Activated CD4-positive, alpha-beta T cell treated with anti-CD3 and anti-CD28 coated beads, Interleukin-2, Interleukin-6, amounts not matched to agents 100 ng/mL and 50 ng/mL, durations not matched to agents 16 hours and 8 hours (primary cell): ENCODE results near the gene UPF3A.
"Not testable (repeated sequence)": the region's sequence is repeated elsewhere in the genome, so short reads cannot be mapped to it uniquely, and the experiment has no call there.

Experiments
- DNase-seq: peaks from one replicate; pipeline ENCODE4 v3.0.0-alpha.2; 2020

UPF3A gene

DNA sequence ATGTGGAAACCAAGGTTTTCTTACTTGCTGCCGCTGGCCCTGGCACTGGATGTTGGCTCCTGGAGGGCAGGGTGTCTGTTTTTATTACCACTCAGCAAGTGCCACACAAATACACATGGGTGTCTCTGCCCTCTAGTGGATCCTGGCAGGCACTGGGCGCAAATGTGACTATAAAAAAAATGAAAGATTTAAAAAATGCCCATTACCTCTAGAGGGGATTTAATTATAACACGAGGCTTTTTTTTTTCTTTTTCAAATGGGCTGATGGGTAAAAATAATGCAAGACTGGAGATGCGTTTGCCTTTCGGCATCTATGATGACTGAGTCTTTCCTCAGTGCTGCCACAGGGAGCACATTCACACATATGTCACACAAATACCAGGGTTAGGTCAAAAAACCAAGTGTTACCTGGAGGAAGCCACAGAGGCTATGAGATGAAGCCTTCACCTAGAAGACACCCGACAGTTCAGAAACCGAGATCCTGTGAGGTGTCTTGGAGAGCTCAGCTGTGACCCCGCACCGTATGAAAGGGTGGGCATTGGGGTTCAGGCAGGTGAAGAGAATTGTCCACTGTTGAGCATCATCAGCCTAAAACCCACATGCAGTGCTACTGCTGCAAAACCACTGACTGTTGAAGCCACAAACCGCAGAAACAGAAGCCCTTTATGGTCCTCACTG lies 58.6 kb downstream of the UPF3A start:
- peak; percentile 69 for DNase-seq

DNA sequence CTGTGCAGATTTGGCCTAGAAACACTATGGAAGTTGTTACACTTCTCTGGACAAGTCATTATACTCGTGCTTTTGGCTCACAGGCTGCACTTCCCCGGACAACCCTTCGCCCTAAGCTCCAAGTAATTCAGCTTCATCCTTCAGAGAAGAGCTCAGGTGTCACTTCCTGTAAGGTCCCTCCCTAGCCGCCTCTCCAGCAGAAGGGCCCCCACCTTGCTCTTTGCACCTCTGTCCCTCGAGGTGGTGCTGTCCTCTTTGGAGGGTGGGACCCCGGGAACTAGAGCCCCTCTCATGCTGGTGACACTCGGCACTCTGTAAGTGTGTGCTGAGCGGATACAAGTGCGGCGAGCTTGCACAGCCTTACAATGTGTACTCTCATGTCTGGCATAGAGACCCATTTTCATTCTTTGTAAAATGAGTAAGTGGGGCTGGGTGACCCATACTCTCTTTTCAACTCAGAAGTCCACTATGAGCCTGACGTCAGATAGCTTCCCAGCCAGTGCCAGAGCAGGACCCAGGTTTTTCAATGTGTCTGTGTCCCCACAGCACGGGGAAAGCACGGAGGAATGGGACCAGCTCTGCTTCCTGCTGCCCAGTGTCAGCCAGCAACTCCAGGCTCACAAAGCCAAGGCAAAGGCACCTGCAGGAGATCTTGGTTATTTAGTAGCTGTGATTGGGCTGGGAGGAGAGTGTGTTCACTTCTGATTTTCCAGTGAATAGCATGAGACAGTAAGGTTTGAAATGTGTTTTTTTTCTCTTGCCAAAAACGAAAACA lies 59.8 kb downstream of the UPF3A start:
- no peak for DNase-seq

DNA sequence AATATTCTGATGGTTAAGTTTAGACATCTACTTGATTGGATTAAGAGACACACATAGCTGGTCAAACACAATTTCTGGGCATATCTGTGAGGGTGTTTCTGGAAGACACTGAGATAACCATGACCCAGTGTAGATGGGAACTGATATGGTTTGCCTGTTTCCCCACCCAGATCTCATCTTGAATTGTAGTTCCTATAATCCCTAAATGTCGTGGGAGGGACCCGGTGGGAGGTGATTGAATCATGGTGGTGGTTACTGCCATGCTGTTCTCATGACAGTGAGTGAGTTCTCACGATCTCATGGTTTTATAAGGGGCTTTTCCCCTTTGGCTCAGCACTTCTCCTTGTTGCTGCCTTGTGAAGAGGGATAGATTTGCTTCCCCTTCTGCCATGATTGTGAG lies 65.9 kb downstream of the UPF3A start:
- not testable (repeated sequence) for DNase-seq

DNA sequence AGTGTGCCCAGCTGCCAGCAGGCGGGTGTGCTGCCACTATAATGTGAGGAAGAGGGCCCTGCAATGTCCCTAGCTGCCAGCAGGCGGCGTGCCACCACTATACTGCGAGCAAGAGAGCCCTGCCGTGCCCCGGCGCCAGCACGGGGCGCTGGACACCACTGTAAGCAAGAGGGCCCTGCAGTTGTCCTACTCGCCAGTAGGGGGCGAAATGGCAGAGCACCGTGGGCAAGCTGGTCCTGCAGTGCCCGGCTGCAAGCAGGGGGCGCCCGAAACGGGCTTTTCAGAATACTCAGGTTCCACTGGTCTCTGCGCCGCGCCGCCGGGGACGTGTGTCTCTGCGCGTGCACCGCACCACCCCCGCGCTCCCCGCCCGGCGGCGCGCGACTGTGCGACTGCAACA lies 71.4 kb downstream of the UPF3A start:
- peak; percentile 43 for DNase-seq

DNA sequence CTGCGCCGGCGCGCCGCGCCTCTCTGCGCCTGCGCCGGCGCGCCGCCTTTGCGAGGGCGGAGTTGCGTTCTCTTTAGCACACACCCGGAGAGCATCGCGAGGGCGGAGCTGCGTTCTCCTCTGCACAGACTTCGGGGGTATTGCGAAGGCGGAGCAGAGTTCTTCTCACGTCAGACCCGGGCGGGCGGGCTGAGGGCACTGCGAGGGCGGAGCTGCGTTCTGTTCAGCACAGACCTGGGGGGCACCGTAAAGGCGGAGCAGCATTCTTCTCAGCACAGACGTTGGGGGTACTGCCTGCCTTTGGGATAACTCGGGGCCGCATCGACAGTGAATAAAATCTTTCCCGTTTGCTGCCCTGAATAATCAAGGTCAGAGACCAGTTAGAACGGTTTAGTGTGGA lies 72.0 kb downstream of the UPF3A start:
- not testable (repeated sequence) for DNase-seq
